ENCODE measurements around the gene RPL39L. TPM values are rescaled to one million over a fixed set of nuclear protein-coding genes. Genes with fewer than 3 reads are reported as not detected.

Gene RPL39L
- total and polyA plus RNA-seq, 4 donors = 7.2 to 26.7 (median 15.9) TPM

GRCh38 chr3:187084580-187084979 lies 54.7 kb downstream of the RPL39L start:
- no peaks in the 10 kb centered on the region for H3K27me3 ChIP-seq (ENCODE audit: control insufficient read depth, insufficient read depth, low read length)
- no peak for DNase-seq (ENCODE audit: low read depth in 4 of 6, low spot score in 6 of 6)
- H3K4me1 ChIP-seq (ENCODE audit: control insufficient read depth, insufficient read depth, low read length) = no peaks in the 10 kb centered on the region
- peaks cover 1% of the 10 kb centered on the region for H3K9me3 ChIP-seq (ENCODE audit: control insufficient read depth, insufficient read depth, low read length)
- H3K36me3 ChIP-seq (ENCODE audit: control insufficient read depth, insufficient read depth, low read length) = no peaks in the 10 kb centered on the region
- H3K27ac ChIP-seq (ENCODE audit: low read depth, low read length) = no peak overlapping the region
- no CpG with 5 or more reads among the region's 2 CpGs for WGBS (ENCODE audit: insufficient coverage)
- H3K4me3 ChIP-seq (ENCODE audit: low read depth, low read length) = no peak overlapping the region

GRCh38 chr3:187084126-187084525 lies 55.2 kb downstream of the RPL39L start:
- no peaks in the 10 kb centered on the region for H3K27me3 ChIP-seq (ENCODE audit: control insufficient read depth, insufficient read depth, low read length)
- no CpG with 5 or more reads among the region's 5 CpGs for WGBS (ENCODE audit: insufficient coverage)
- no peak overlapping the region for H3K27ac ChIP-seq (ENCODE audit: low read depth, low read length)
- no peak overlapping the region for H3K4me3 ChIP-seq (ENCODE audit: low read depth, low read length)
- peaks cover 1% of the 10 kb centered on the region for H3K9me3 ChIP-seq (ENCODE audit: control insufficient read depth, insufficient read depth, low read length)
- DNase-seq (ENCODE audit: low read depth in 4 of 6, low spot score in 6 of 6) = no peak
- no peaks in the 10 kb centered on the region for H3K4me1 ChIP-seq (ENCODE audit: control insufficient read depth, insufficient read depth, low read length)
- H3K36me3 ChIP-seq (ENCODE audit: control insufficient read depth, insufficient read depth, low read length) = no peaks in the 10 kb centered on the region

- 91% methylated on average over 6 of the region's 6 CpGs for WGBS (ENCODE audit: insufficient coverage)
- Histone ChIP-seq H3K9me3 (ENCODE audit: control insufficient read depth, insufficient read depth, low read length) (peaks cover 1% of the 10 kb centered on the region), H3K4me3 (ENCODE audit: low read depth, low read length) (no peak overlapping the region), H3K27me3 (ENCODE audit: control insufficient read depth, insufficient read depth, low read length) (no peaks in the 10 kb centered on the region), H3K4me1 (ENCODE audit: control insufficient read depth, insufficient read depth, low read length) (no peaks in the 10 kb centered on the region), H3K36me3 (ENCODE audit: control insufficient read depth, insufficient read depth, low read length) (no peaks in the 10 kb centered on the region), H3K27ac (ENCODE audit: low read depth, low read length) (no peak overlapping the region)
- no peak for DNase-seq (ENCODE audit: low read depth in 4 of 6, low spot score in 6 of 6)
Measured at GRCh38 chr3:187082758-187083375, 56.4 kb downstream of the RPL39L start.

GRCh38 chr3:187080799-187081450 lies 58.4 kb downstream of the RPL39L start:
- H3K27ac ChIP-seq (ENCODE audit: low read depth, low read length) = no peak overlapping the region
- no peaks in the 10 kb centered on the region for H3K9me3 ChIP-seq (ENCODE audit: control insufficient read depth, insufficient read depth, low read length)
- H3K27me3 ChIP-seq (ENCODE audit: control insufficient read depth, insufficient read depth, low read length) = no peaks in the 10 kb centered on the region
- H3K4me1 ChIP-seq (ENCODE audit: control insufficient read depth, insufficient read depth, low read length) = no peaks in the 10 kb centered on the region
- H3K4me3 ChIP-seq (ENCODE audit: low read depth, low read length) = no peak overlapping the region
- 93% methylated on average over 11 of the region's 13 CpGs for WGBS (ENCODE audit: insufficient coverage)
- H3K36me3 ChIP-seq (ENCODE audit: control insufficient read depth, insufficient read depth, low read length) = no peaks in the 10 kb centered on the region
- no peak for DNase-seq (ENCODE audit: low read depth in 4 of 6, low spot score in 6 of 6)

- WGBS (ENCODE audit: insufficient coverage) = 93% methylated on average over 2 of the region's 8 CpGs
- H3K4me3 ChIP-seq (ENCODE audit: low read depth, low read length) = no peak overlapping the region
- no peak overlapping the region for H3K27ac ChIP-seq (ENCODE audit: low read depth, low read length)
- H3K9me3 ChIP-seq (ENCODE audit: control insufficient read depth, insufficient read depth, low read length) = no peaks in the 10 kb centered on the region
- H3K4me1 ChIP-seq (ENCODE audit: control insufficient read depth, insufficient read depth, low read length) = no peaks in the 10 kb centered on the region
- H3K36me3 ChIP-seq (ENCODE audit: control insufficient read depth, insufficient read depth, low read length) = no peaks in the 10 kb centered on the region
- no peaks in the 10 kb centered on the region for H3K27me3 ChIP-seq (ENCODE audit: control insufficient read depth, insufficient read depth, low read length)
- DNase-seq (ENCODE audit: low read depth in 4 of 6, low spot score in 6 of 6) = no peak
Measured at GRCh38 chr3:187079090-187080022, 59.9 kb downstream of the RPL39L start.

- Histone ChIP-seq H3K9me3 (ENCODE audit: control insufficient read depth, insufficient read depth, low read length) (no peaks in the 10 kb centered on the region), H3K4me1 (ENCODE audit: control insufficient read depth, insufficient read depth, low read length) (no peaks in the 10 kb centered on the region), H3K27ac (ENCODE audit: low read depth, low read length) (no peak overlapping the region), H3K27me3 (ENCODE audit: control insufficient read depth, insufficient read depth, low read length) (no peaks in the 10 kb centered on the region), H3K4me3 (ENCODE audit: low read depth, low read length) (no peak overlapping the region), H3K36me3 (ENCODE audit: control insufficient read depth, insufficient read depth, low read length) (no peaks in the 10 kb centered on the region)
- no peak for DNase-seq (ENCODE audit: low read depth in 4 of 6, low spot score in 6 of 6)
- WGBS (ENCODE audit: insufficient coverage) = 86% methylated on average over 3 of the region's 5 CpGs
Measured at GRCh38 chr3:187077537-187077936, 61.8 kb downstream of the RPL39L start.

GRCh38 chr3:187077085-187077484 lies 62.2 kb downstream of the RPL39L start:
- no peaks in the 10 kb centered on the region for H3K36me3 ChIP-seq (ENCODE audit: control insufficient read depth, insufficient read depth, low read length)
- no peak overlapping the region for H3K4me3 ChIP-seq (ENCODE audit: low read depth, low read length)
- H3K9me3 ChIP-seq (ENCODE audit: control insufficient read depth, insufficient read depth, low read length) = no peaks in the 10 kb centered on the region
- H3K4me1 ChIP-seq (ENCODE audit: control insufficient read depth, insufficient read depth, low read length) = no peaks in the 10 kb centered on the region
- no peaks in the 10 kb centered on the region for H3K27me3 ChIP-seq (ENCODE audit: control insufficient read depth, insufficient read depth, low read length)
- no peak overlapping the region for H3K27ac ChIP-seq (ENCODE audit: low read depth, low read length)
- 96% methylated on average over 2 of the region's 3 CpGs for WGBS (ENCODE audit: insufficient coverage)
- no peak for DNase-seq (ENCODE audit: low read depth in 4 of 6, low spot score in 6 of 6)

GRCh38 chr3:187076297-187076696 lies 63.0 kb downstream of the RPL39L start:
- WGBS (ENCODE audit: insufficient coverage) = 87% methylated on average over 5 of the region's 6 CpGs
- no peaks in the 10 kb centered on the region for H3K9me3 ChIP-seq (ENCODE audit: control insufficient read depth, insufficient read depth, low read length)

GRCh38 chr3:187074846-187075245 lies 64.5 kb downstream of the RPL39L start:
- H3K9me3 ChIP-seq (ENCODE audit: control insufficient read depth, insufficient read depth, low read length) = no peaks in the 10 kb centered on the region
- H3K27me3 ChIP-seq (ENCODE audit: control insufficient read depth, insufficient read depth, low read length) = no peaks in the 10 kb centered on the region
- H3K4me1 ChIP-seq (ENCODE audit: control insufficient read depth, insufficient read depth, low read length) = no peaks in the 10 kb centered on the region
- DNase-seq (ENCODE audit: low read depth in 4 of 6, low spot score in 6 of 6) = no peak
- no peak overlapping the region for H3K4me3 ChIP-seq (ENCODE audit: low read depth, low read length)
- no peak overlapping the region for H3K27ac ChIP-seq (ENCODE audit: low read depth, low read length)
- no peaks in the 10 kb centered on the region for H3K36me3 ChIP-seq (ENCODE audit: control insufficient read depth, insufficient read depth, low read length)

More at GRCh38 chr3:187076297-187076696, 63.0 kb downstream of the RPL39L start:
- Histone ChIP-seq H3K4me3 (ENCODE audit: low read depth, low read length) (no peak overlapping the region), H3K4me1 (ENCODE audit: control insufficient read depth, insufficient read depth, low read length) (no peaks in the 10 kb centered on the region), H3K27ac (ENCODE audit: low read depth, low read length) (no peak overlapping the region), H3K36me3 (ENCODE audit: control insufficient read depth, insufficient read depth, low read length) (no peaks in the 10 kb centered on the region), H3K27me3 (ENCODE audit: control insufficient read depth, insufficient read depth, low read length) (no peaks in the 10 kb centered on the region)
- DNase-seq (ENCODE audit: low read depth in 4 of 6, low spot score in 6 of 6) = no peak
